SK-N-SH treated with all-trans-retinoic acid at 6 μM for 48 hours (cell line): ENCODE data around the gene KRT40.

Experiments used
- ARNTL ChIP-seq: fragments of 450-650 bp; formaldehyde crosslinking; IDR thresholded peaks from 2 replicates; pipeline ENCODE4 v1.5.0; 2020; ENCODE audit warnings: low read depth, mild to moderate bottlenecking, moderate library complexity, borderline replicate concordance
- BACH2 ChIP-seq: fragments of 250-450 bp; sonication (Bioruptor Pico); IDR thresholded peaks from 2 replicates; pipeline ENCODE4 v1.9.0; 2021; ENCODE audit warnings: mild to moderate bottlenecking, borderline replicate concordance
- CSDC2 ChIP-seq: fragments of 250-450 bp; sonication (Bioruptor Pico); IDR thresholded peaks from 2 replicates; pipeline ENCODE4 v1.5.0; 2020; ENCODE audit warnings: mild to moderate bottlenecking, moderate library complexity
- TCF4 ChIP-seq: fragments of 250-450 bp; sonication (Bioruptor Pico); IDR thresholded peaks from 2 replicates; pipeline ENCODE4 v1.8.0; 2021; ENCODE audit warnings: mild to moderate bottlenecking, moderate library complexity, borderline replicate concordance
- ZFP3 ChIP-seq: fragments of 250-450 bp; sonication (Bioruptor Pico); IDR thresholded peaks from 2 replicates; pipeline ENCODE4 v1.5.0; 2020; ENCODE audit warnings: mild to moderate bottlenecking, moderate library complexity
- ZNF565 ChIP-seq: fragments of 450-650 bp; formaldehyde crosslinking; conservative IDR thresholded peaks from 2 replicates; pipeline ENCODE4 v1.5.0; 2020; ENCODE audit warnings: low read depth, mild to moderate bottlenecking, moderate library complexity
- ZNF70 ChIP-seq: fragments of 450-650 bp; formaldehyde crosslinking; IDR thresholded peaks from 2 replicates; pipeline ENCODE4 v1.5.0; 2020; ENCODE audit warnings: mild to moderate bottlenecking, moderate library complexity
- TF ChIP-seq, protein P1 (sequence below): fragments of 250-450 bp; sonication (Bioruptor Pico); IDR thresholded peaks from 2 replicates; pipeline ENCODE4 v1.8.0; 2021; ENCODE audit warnings: low read depth, mild to moderate bottlenecking, moderate library complexity, borderline replicate concordance

- TF ChIP-seq ZNF565 (CRISPR knock-in tag) (no peak), BACH2 (CRISPR knock-in tag) (no peak), ZNF70 (CRISPR knock-in tag) (no peak), ZFP3 (CRISPR knock-in tag) (no peak), CSDC2 (CRISPR knock-in tag) (no peak), ARNTL (CRISPR knock-in tag) (no peak), TCF4 (CRISPR knock-in tag) (no peak)
- TF ChIP-seq, protein P1, sequence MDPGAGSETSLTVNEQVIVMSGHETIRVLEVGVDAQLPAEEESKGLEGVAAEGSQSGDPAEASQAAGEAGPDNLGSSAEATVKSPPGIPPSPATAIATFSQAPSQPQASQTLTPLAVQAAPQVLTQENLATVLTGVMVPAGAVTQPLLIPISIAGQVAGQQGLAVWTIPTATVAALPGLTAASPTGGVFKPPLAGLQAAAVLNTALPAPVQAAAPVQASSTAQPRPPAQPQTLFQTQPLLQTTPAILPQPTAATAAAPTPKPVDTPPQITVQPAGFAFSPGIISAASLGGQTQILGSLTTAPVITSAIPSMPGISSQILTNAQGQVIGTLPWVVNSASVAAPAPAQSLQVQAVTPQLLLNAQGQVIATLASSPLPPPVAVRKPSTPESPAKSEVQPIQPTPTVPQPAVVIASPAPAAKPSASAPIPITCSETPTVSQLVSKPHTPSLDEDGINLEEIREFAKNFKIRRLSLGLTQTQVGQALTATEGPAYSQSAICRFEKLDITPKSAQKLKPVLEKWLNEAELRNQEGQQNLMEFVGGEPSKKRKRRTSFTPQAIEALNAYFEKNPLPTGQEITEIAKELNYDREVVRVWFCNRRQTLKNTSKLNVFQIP: no peak
Observed at GRCh38 chr17:40992666-40993065, 8.5 kb upstream of the KRT40 start.
